HepG2 (cell line): ENCODE measurements around the gene GRK6. TPM values are rescaled to one million over a fixed set of nuclear protein-coding genes. Genes with fewer than 3 reads are reported as not detected.

Experiments
- EHMT2 ChIP-seq: fragments of 200-600 bp; sonication (generic); IDR thresholded peaks from 2 replicates; pipeline ENCODE4 v1.7.0; 2017; ENCODE audit warnings: antibody characterized with exemption, low read depth, low read length, borderline replicate concordance
- FOXK1 ChIP-seq: sonication (generic); formaldehyde crosslinking; IDR thresholded peaks from 2 replicates; pipeline ENCODE4 v1.4.0; 2020; ENCODE audit warnings: low read depth, missing genetic modification reagents, borderline replicate concordance
- GTF2F1 ChIP-seq: fragments of 150-350 bp; IDR thresholded peaks from 2 replicates; pipeline ENCODE4 v1.6.1; 2014; ENCODE audit warnings: low read length
- MEIS2 ChIP-seq: sonication (generic); formaldehyde crosslinking; IDR thresholded peaks from 2 replicates; pipeline ENCODE4 v1.9.0; 2021; ENCODE audit warnings: mild to moderate bottlenecking, missing genetic modification reagents
- RBM39 ChIP-seq: fragments of 200-400 bp; formaldehyde crosslinking; IDR thresholded peaks from one replicate; pipeline ENCODE4 v1.6.1; 2018; ENCODE audit warnings: antibody characterized with exemption, mild to moderate bottlenecking, low read depth, low read length; ENCODE audit not compliant: poor library complexity, severe bottlenecking
- STAT5B ChIP-seq: sonication (generic); formaldehyde crosslinking; IDR thresholded peaks from 2 replicates; pipeline ENCODE4 v1.4.0; 2020; ENCODE audit warnings: missing genetic modification reagents
- ZIK1 ChIP-seq: sonication (generic); formaldehyde crosslinking; IDR thresholded peaks from 2 replicates; pipeline ENCODE4 v1.5.0; 2020; ENCODE audit warnings: mild to moderate bottlenecking, low read depth, missing genetic modification reagents, borderline replicate concordance
- ZNF510 ChIP-seq: sonication (generic); formaldehyde crosslinking; IDR thresholded peaks from 2 replicates; pipeline ENCODE4 v1.4.0; 2020; ENCODE audit warnings: low read depth, mild to moderate bottlenecking, missing genetic modification reagents
- ZNF563 ChIP-seq: sonication (generic); formaldehyde crosslinking; IDR thresholded peaks from 2 replicates; pipeline ENCODE4 v1.8.0; 2022; ENCODE audit warnings: mild to moderate bottlenecking, moderate library complexity, missing genetic modification reagents
- ZZZ3 ChIP-seq: sonication (generic); formaldehyde crosslinking; IDR thresholded peaks from 2 replicates; pipeline ENCODE4 v1.4.0; 2020; ENCODE audit warnings: missing genetic modification reagents, mild to moderate bottlenecking, borderline replicate concordance
- polyA plus RNA-seq, 8 experiments: library from polyadenylated mRNA; depleted of rRNA in 3 of 8; stranded (reverse) in 7 of 8; unstranded in 1 of 8; fragments of >200 nt; fragmentation: Illumina TruSeq in 4 of 8; extraction: Trizol in 4 of 8; gene quantifications; 2 replicates each; pipeline versions ENCODE4 v1.2.1 to v1.2.3, GENCODE V29; 2011 to 2016; ENCODE audit warnings: low read depth in 4 of 8, missing spikeins in 1 of 8, mixed read lengths in 1 of 8; ENCODE audit not compliant: insufficient read depth in 1 of 8
- total RNA-seq, 5 experiments: library from RNA; depleted of rRNA; stranded (reverse); fragments of >200 nt; fragmentation: Illumina TruSeq; extraction: Trizol; gene quantifications; 2 replicates each; pipeline ENCODE4 v1.2.3, GENCODE V29; 2016; ENCODE audit warnings: low read depth in 1 of 5
- TF ChIP-seq, protein P1 (sequence below): sonication (generic); formaldehyde crosslinking; IDR thresholded peaks from 2 replicates; pipeline ENCODE4 v1.5.1; 2020; ENCODE audit warnings: mild to moderate bottlenecking, missing genetic modification reagents, moderate library complexity
- TF ChIP-seq, protein P2 (sequence below): sonication (generic); formaldehyde crosslinking; IDR thresholded peaks from 2 replicates; pipeline ENCODE4 v1.8.1; 2023; ENCODE audit warnings: mild to moderate bottlenecking, missing genetic modification reagents
- TF ChIP-seq, protein P3 (sequence below): sonication (generic); formaldehyde crosslinking; IDR thresholded peaks from 2 replicates; pipeline ENCODE4 v1.4.0; 2020; ENCODE audit warnings: mild to moderate bottlenecking, low read depth, missing genetic modification reagents
- TF ChIP-seq, protein P4 (sequence below): sonication (generic); formaldehyde crosslinking; IDR thresholded peaks from 2 replicates; pipeline ENCODE4 v1.4.0; 2020; ENCODE audit warnings: low read depth, mild to moderate bottlenecking, missing genetic modification reagents
- TF ChIP-seq, protein P5 (sequence below): sonication (generic); formaldehyde crosslinking; IDR thresholded peaks from 2 replicates; pipeline ENCODE4 v1.5.0; 2020; ENCODE audit warnings: mild to moderate bottlenecking, missing genetic modification reagents

GRK6 gene
- total and polyA plus RNA-seq, 2 of the 13 experiments (the other 11 are each of a cell fraction or from before 2014, with no cell fraction given) = 13.2 to 19.9 TPM

DNA sequence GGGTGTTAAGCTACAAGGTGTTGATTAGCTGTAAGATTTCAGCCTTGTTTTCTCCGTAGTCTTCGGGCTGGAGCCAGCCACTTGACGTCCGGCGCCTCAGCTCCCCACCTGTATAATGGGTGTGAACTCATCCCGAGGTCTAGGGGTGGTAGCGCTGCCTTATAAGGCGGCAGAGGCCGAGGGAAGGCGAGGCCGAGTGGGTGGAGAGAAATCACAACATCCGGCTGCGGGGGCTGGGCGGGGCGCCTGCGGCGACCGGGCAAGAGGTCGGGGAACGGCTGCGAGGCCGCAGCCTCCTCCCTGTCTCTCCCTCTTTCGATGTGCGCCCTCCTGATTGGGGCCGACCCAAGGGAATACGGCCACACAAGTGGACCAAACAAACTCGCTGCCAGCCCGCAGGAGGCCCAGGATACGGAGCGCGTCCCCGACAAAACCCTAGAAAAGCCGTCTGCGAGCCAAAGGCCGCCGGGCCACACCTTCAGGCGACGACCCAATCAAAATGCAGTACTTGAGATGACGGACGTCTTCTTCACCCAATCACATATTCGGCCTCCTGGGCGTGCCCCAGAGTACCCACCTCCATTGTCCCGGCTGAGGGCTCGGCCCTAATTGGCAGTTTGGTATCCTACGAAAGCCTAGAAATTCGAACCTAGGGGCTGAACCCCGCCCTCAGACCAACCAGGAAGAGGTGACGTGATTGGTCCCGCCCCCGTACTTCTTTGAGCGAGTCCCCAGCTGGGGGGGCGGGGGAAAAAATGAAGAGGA, 493 bp upstream of the GRK6 start (continued):
- TF ChIP-seq GTF2F1 (no peak), ZNF510 (CRISPR knock-in tag) (no peak), ZIK1 (CRISPR knock-in tag) (no peak), STAT5B (CRISPR knock-in tag) (no peak), ZNF563 (no peak), ZZZ3 (CRISPR knock-in tag) (no peak), FOXK1 (CRISPR knock-in tag) (peak; percentile 60), MEIS2 (CRISPR knock-in tag) (no peak; the same call in 1 of the 2 replicates), EHMT2 (no peak), RBM39 (no peak)
- TF ChIP-seq, protein P1, sequence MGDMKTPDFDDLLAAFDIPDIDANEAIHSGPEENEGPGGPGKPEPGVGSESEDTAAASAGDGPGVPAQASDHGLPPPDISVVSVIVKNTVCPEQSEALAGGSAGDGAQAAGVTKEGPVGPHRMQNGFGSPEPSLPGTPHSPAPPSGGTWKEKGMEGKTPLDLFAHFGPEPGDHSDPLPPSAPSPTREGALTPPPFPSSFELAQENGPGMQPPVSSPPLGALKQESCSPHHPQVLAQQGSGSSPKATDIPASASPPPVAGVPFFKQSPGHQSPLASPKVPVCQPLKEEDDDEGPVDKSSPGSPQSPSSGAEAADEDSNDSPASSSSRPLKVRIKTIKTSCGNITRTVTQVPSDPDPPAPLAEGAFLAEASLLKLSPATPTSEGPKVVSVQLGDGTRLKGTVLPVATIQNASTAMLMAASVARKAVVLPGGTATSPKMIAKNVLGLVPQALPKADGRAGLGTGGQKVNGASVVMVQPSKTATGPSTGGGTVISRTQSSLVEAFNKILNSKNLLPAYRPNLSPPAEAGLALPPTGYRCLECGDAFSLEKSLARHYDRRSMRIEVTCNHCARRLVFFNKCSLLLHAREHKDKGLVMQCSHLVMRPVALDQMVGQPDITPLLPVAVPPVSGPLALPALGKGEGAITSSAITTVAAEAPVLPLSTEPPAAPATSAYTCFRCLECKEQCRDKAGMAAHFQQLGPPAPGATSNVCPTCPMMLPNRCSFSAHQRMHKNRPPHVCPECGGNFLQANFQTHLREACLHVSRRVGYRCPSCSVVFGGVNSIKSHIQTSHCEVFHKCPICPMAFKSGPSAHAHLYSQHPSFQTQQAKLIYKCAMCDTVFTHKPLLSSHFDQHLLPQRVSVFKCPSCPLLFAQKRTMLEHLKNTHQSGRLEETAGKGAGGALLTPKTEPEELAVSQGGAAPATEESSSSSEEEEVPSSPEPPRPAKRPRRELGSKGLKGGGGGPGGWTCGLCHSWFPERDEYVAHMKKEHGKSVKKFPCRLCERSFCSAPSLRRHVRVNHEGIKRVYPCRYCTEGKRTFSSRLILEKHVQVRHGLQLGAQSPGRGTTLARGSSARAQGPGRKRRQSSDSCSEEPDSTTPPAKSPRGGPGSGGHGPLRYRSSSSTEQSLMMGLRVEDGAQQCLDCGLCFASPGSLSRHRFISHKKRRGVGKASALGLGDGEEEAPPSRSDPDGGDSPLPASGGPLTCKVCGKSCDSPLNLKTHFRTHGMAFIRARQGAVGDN (CRISPR knock-in tag) = peak; percentile 93
- TF ChIP-seq, protein P2, sequence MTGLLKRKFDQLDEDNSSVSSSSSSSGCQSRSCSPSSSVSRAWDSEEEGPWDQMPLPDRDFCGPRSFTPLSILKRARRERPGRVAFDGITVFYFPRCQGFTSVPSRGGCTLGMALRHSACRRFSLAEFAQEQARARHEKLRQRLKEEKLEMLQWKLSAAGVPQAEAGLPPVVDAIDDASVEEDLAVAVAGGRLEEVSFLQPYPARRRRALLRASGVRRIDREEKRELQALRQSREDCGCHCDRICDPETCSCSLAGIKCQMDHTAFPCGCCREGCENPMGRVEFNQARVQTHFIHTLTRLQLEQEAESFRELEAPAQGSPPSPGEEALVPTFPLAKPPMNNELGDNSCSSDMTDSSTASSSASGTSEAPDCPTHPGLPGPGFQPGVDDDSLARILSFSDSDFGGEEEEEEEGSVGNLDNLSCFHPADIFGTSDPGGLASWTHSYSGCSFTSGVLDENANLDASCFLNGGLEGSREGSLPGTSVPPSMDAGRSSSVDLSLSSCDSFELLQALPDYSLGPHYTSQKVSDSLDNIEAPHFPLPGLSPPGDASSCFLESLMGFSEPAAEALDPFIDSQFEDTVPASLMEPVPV (CRISPR knock-in tag) = no peak
- TF ChIP-seq, protein P3, sequence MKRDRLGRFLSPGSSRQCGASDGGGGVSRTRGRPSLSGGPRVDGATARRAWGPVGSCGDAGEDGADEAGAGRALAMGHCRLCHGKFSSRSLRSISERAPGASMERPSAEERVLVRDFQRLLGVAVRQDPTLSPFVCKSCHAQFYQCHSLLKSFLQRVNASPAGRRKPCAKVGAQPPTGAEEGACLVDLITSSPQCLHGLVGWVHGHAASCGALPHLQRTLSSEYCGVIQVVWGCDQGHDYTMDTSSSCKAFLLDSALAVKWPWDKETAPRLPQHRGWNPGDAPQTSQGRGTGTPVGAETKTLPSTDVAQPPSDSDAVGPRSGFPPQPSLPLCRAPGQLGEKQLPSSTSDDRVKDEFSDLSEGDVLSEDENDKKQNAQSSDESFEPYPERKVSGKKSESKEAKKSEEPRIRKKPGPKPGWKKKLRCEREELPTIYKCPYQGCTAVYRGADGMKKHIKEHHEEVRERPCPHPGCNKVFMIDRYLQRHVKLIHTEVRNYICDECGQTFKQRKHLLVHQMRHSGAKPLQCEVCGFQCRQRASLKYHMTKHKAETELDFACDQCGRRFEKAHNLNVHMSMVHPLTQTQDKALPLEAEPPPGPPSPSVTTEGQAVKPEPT (CRISPR knock-in tag) = no peak
- TF ChIP-seq, protein P4, sequence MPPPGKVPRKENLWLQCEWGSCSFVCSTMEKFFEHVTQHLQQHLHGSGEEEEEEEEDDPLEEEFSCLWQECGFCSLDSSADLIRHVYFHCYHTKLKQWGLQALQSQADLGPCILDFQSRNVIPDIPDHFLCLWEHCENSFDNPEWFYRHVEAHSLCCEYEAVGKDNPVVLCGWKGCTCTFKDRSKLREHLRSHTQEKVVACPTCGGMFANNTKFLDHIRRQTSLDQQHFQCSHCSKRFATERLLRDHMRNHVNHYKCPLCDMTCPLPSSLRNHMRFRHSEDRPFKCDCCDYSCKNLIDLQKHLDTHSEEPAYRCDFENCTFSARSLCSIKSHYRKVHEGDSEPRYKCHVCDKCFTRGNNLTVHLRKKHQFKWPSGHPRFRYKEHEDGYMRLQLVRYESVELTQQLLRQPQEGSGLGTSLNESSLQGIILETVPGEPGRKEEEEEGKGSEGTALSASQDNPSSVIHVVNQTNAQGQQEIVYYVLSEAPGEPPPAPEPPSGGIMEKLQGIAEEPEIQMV (CRISPR knock-in tag) = no peak
- TF ChIP-seq, protein P5, sequence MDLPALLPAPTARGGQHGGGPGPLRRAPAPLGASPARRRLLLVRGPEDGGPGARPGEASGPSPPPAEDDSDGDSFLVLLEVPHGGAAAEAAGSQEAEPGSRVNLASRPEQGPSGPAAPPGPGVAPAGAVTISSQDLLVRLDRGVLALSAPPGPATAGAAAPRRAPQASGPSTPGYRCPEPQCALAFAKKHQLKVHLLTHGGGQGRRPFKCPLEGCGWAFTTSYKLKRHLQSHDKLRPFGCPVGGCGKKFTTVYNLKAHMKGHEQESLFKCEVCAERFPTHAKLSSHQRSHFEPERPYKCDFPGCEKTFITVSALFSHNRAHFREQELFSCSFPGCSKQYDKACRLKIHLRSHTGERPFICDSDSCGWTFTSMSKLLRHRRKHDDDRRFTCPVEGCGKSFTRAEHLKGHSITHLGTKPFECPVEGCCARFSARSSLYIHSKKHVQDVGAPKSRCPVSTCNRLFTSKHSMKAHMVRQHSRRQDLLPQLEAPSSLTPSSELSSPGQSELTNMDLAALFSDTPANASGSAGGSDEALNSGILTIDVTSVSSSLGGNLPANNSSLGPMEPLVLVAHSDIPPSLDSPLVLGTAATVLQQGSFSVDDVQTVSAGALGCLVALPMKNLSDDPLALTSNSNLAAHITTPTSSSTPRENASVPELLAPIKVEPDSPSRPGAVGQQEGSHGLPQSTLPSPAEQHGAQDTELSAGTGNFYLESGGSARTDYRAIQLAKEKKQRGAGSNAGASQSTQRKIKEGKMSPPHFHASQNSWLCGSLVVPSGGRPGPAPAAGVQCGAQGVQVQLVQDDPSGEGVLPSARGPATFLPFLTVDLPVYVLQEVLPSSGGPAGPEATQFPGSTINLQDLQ (CRISPR knock-in tag) = no peak
